K562 (cell line): ENCODE results near the gene TCF15.

ENCODE experiments used
- CEBPB ChIP-seq: fragments of 450-650 bp; IDR thresholded peaks from 2 replicates; pipeline ENCODE4 v1.6.1; 2016; ENCODE audit warnings: missing genetic modification characterization, missing compliant biosample characterization
- ELF4 ChIP-seq: fragments of 450-650 bp; formaldehyde crosslinking; IDR thresholded peaks from 2 replicates; pipeline ENCODE4 v1.4.0; 2022; ENCODE audit warnings: missing genetic modification characterization
- POLR2A ChIP-seq: fragments of 450-650 bp; conservative IDR thresholded peaks from 2 replicates; pipeline ENCODE4 v1.6.1; 2016
- POLR2AphosphoS5 ChIP-seq: IDR thresholded peaks from 2 replicates; pipeline ENCODE4 v1.6.1; 2011; ENCODE audit warnings: mild to moderate bottlenecking, low read depth, low read length, moderate library complexity; ENCODE audit not compliant: control insufficient read depth, insufficient read depth
- RNF2 ChIP-seq: sonication (generic); IDR thresholded peaks from 2 replicates; pipeline ENCODE4 v1.6.1; 2016
- ZNF512 ChIP-seq: IDR thresholded peaks from 2 replicates; pipeline ENCODE4 v1.6.1; 2016; ENCODE audit warnings: missing genetic modification characterization, missing compliant biosample characterization
- ZNF79 ChIP-seq: fragments of 250-450 bp; sonication (Bioruptor Pico); IDR thresholded peaks from 2 replicates; pipeline ENCODE4 v1.4.0; 2020; ENCODE audit warnings: low read depth, mild to moderate bottlenecking, moderate library complexity

DNA sequence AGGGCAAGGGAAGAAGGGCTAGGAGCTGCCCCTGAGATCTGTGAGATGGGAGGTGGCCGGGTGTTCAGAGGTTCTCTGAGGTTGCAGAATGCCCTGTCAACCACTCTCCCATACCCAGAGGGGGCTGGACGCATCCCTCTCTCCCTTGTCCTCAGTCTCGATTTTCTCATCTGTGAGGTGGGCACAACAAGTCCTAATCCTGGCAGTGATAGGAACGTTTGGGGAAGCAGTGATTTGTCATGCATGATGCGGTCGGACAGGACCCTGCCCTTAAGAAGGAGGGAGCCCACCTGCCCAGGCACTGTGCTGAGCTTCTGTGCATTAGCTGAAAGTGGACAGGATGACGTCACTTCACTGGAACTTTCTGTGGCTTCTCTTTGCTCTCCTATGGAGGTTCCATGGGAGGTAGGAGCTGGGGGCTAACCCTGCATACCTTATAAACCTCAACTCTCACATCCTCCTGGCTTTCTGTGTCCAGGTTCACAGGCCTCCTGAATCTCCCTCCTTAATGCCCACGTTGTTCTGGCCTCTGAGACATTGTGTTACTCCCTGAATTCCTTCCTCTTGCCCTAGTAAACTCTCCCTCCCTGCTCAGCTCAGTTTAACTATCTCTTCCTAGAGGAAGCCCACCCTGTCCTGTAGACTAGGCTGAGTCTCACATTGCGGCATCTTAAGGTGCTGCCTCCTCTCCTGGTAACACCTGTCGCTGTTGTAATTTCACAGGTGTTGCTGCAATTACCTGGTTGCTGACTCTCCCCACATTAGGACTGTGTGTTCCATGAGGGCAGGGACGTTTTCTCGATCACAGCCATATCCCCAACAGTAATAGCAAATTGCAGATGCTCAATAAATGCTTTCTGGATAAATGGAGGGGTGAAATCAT, 36.5 kb downstream of the TCF15 start:
- TF ChIP-seq RNF2 (no peak), ELF4 (CRISPR knock-in tag) (no peak), CEBPB (tag) (no peak), ZNF512 (tag) (no peak), ZNF79 (CRISPR knock-in tag) (no peak), POLR2AphosphoS5 (no peak), POLR2A (no peak)
